HepG2 (cell line): ENCODE measurements around the gene RFTN1. TPM values are rescaled to one million over a fixed set of nuclear protein-coding genes. Genes with fewer than 3 reads are reported as not detected.

Experiments
- ATAC-seq: fragments of 200-7000 bp; cut with Tn5 transposase; 3 replicates; pipeline ENCODE4 v1.9.1; 2020; ENCODE audit warnings: mild to moderate bottlenecking, moderate library complexity
- BruUV-seq: library from RNA; stranded (reverse); fragments of 400-500 nt; replicated peaks from 2 replicates; lab custom pipeline; 2021; lab: Mats Ljungman, UMichigan
- CTCF ChIA-PET: fragments of 300-600 bp; formaldehyde crosslinking; extraction: SDS; loops from one replicate; lab custom pipeline; 2021; ENCODE audit warnings: low total read pairs, inconsistent platforms, low intra/inter-chr PET ratio; lab: Yijun Ruan, JAX
- POLR2A ChIA-PET: fragments of 350-600 bp; sonication (Branson Sonifier 250); formaldehyde crosslinking; loops from one replicate; lab custom pipeline; 2020; ENCODE audit warnings: antibody characterized with exemption, inconsistent platforms; lab: Yijun Ruan, JAX
- DNase-seq: peaks from one replicate; pipeline ENCODE4 v3.0.0-alpha.2; 2015; ENCODE audit warnings: low spot score
- FAIRE-seq: peaks from 3 replicates; lab custom pipeline; 2011; peaks lifted over from hg19 to GRCh38; lab: Jason Lieb, UNC
- H2AFZ ChIP-seq: one replicate; pipeline ENCODE4 v1.6.1; 2011; ENCODE audit warnings: low read length, inconsistent platforms
- H3K27ac ChIP-seq: fragments of 300-600 bp; 3 replicates; pipeline ENCODE4 v1.8.0; 2011; ENCODE audit warnings: mixed run types, mild to moderate bottlenecking, mixed read lengths, low read length, inconsistent platforms; ENCODE audit not compliant: insufficient read depth; ENCODE audit errors: extremely low read length
- H3K27me3 ChIP-seq, 2 experiments: fragments of 200-600 bp in 1 of 2; 2 replicates in 1 of 2; 3 replicates in 1 of 2; pipeline versions ENCODE4 v1.6.0 to v1.8.0; 2011; ENCODE audit warnings: low read length in 2 of 2, mild to moderate bottlenecking in 2 of 2, moderate library complexity in 2 of 2, inconsistent platforms in 1 of 2; ENCODE audit not compliant: insufficient read depth in 2 of 2, control insufficient read depth in 1 of 2
- H3K36me3 ChIP-seq, 2 experiments: fragments of 200-600 bp in 1 of 2; replicated peaks in 1 of 2; 2 replicates in 1 of 2; 3 replicates in 1 of 2; pipeline versions ENCODE4 v1.5.1 to v1.8.0; 2011; ENCODE audit warnings: low read length in 2 of 2, inconsistent platforms in 1 of 2; ENCODE audit not compliant: insufficient read depth in 2 of 2, control insufficient read depth in 1 of 2
- H3K4me1 ChIP-seq: 2 replicates; pipeline ENCODE4 v1.5.1; 2012; ENCODE audit warnings: low read length, inconsistent platforms; ENCODE audit not compliant: insufficient read depth
- H3K4me2 ChIP-seq: 2 replicates; pipeline ENCODE4 v1.6.0; 2011; ENCODE audit warnings: low read depth, low read length, inconsistent platforms
- H3K4me3 ChIP-seq, 3 experiments: fragments of 200-600 bp in 1 of 3; sonication (generic), shearing (Covaris generic) in 1 of 3; replicated peaks in 1 of 3; 2 replicates each; pipeline ENCODE4 v1.5.1; 2011 to 2016; ENCODE audit warnings: low read length in 3 of 3, inconsistent platforms in 2 of 3, low read depth in 2 of 3, mild to moderate bottlenecking in 2 of 3, control low read depth in 1 of 3, mixed read lengths in 1 of 3; ENCODE audit not compliant: insufficient read depth in 1 of 3
- H3K79me2 ChIP-seq: one replicate; pipeline ENCODE4 v1.6.1; 2011; ENCODE audit warnings: low read length, inconsistent platforms; ENCODE audit not compliant: insufficient read depth
- H3K9ac ChIP-seq: 2 replicates; pipeline ENCODE4 v1.6.0; 2011; ENCODE audit warnings: mild to moderate bottlenecking, low read depth, low read length, inconsistent platforms; ENCODE audit not compliant: insufficient read depth
- H3K9me3 ChIP-seq: 2 replicates; pipeline ENCODE4 v1.5.1; 2012; ENCODE audit warnings: mild to moderate bottlenecking, low read length
- H4K20me1 ChIP-seq: 2 replicates; pipeline ENCODE4 v1.6.0; 2011; ENCODE audit warnings: inconsistent platforms, mild to moderate bottlenecking, low read length, moderate library complexity; ENCODE audit not compliant: insufficient read depth
- CENPBD1 ChIP-seq: sonication (generic); formaldehyde crosslinking; IDR thresholded peaks from 2 replicates; pipeline ENCODE4 v1.8.0; 2022; ENCODE audit warnings: missing genetic modification reagents, low read depth, mild to moderate bottlenecking, borderline replicate concordance
- CENPT ChIP-seq: sonication (generic); formaldehyde crosslinking; IDR thresholded peaks from 2 replicates; pipeline ENCODE4 v1.8.0; 2022; ENCODE audit warnings: low read depth, mild to moderate bottlenecking, moderate library complexity, missing genetic modification reagents
- NFKBIZ ChIP-seq: IDR thresholded peaks from 2 replicates; pipeline ENCODE4 v1.6.1; 2018; ENCODE audit warnings: missing genetic modification reagents, missing compliant biosample characterization
- TCF7L2 ChIP-seq: IDR thresholded peaks from 2 replicates; pipeline ENCODE4 v1.6.1; 2011; ENCODE audit warnings: mild to moderate bottlenecking, low read depth, low read length, moderate library complexity
- ZKSCAN5 ChIP-seq: sonication (generic); formaldehyde crosslinking; IDR thresholded peaks from 2 replicates; pipeline ENCODE4 v1.5.1; 2020; ENCODE audit warnings: mild to moderate bottlenecking, missing genetic modification reagents
- ZNF646 ChIP-seq: sonication (generic); formaldehyde crosslinking; IDR thresholded peaks from 2 replicates; pipeline ENCODE4 v1.9.0; 2021; ENCODE audit warnings: mild to moderate bottlenecking, missing genetic modification reagents
- ZNF839 ChIP-seq: sonication (generic); formaldehyde crosslinking; IDR thresholded peaks from 2 replicates; pipeline ENCODE4 v1.4.0; 2020; ENCODE audit warnings: missing genetic modification reagents, mild to moderate bottlenecking, borderline replicate concordance
- WGBS: methylation state at CpG from one replicate; pipeline ENCODE4 v1.1.6; 2017; ENCODE audit warnings: low lambda C conversion rate; 5-methylcytosine and 5-hydroxymethylcytosine counted together
- in situ Hi-C: cut with HindIII; loops from 2 replicates; pipeline ENCODE4 v1.10.0; 2017; ENCODE audit warnings: low pct_unique_long_range_greater_than_20kb; ENCODE audit not compliant: extremely low pct_ligation_motif_present
- intact Hi-C: fragments of 100-400 bp; cut with micrococcal nuclease; formaldehyde crosslinking; loops from one replicate; pipeline ENCODE4 v1.10.0; 2022; ENCODE audit not compliant: unreplicated experiment
- polyA plus RNA-seq, 8 experiments: library from polyadenylated mRNA; depleted of rRNA in 3 of 8; stranded (reverse) in 7 of 8; unstranded in 1 of 8; fragments of >200 nt; fragmentation: Illumina TruSeq in 4 of 8; extraction: Trizol in 4 of 8; gene quantifications; 2 replicates each; pipeline versions ENCODE4 v1.2.1 to v1.2.3, GENCODE V29; 2011 to 2016; ENCODE audit warnings: low read depth in 4 of 8, missing spikeins in 1 of 8, mixed read lengths in 1 of 8; ENCODE audit not compliant: insufficient read depth in 1 of 8
- total RNA-seq, 5 experiments: library from RNA; depleted of rRNA; stranded (reverse); fragments of >200 nt; fragmentation: Illumina TruSeq; extraction: Trizol; gene quantifications; 2 replicates each; pipeline ENCODE4 v1.2.3, GENCODE V29; 2016; ENCODE audit warnings: low read depth in 1 of 5

Gene RFTN1
- total and polyA plus RNA-seq, 2 of the 13 experiments (the other 11 are each of a cell fraction or from before 2014, with no cell fraction given) = not detected

- DNase-seq (no peak), FAIRE-seq (no peak)
- H3K79me2 ChIP-seq = no peaks in the 10 kb centered on the region
- no peak overlapping the region for H3K4me3 ChIP-seq
- CTCF ChIA-PET = no interaction called here
- no peak for TF ChIP-seq ZNF646 (CRISPR knock-in tag)
- TF ChIP-seq, all 625 proteins: peak for 0
- in situ Hi-C loops (no loop called here), intact Hi-C loops (no loop called here)
- POLR2A ChIA-PET = no interaction called here
- no peaks in the 10 kb centered on the region; a peak in 1 of 5 replicates for H3K27me3 ChIP-seq
- H3K4me2 ChIP-seq = no peak overlapping the region
- no peaks in the 10 kb centered on the region for H3K4me1 ChIP-seq
- H3K36me3 ChIP-seq = no peaks in the 10 kb centered on the region
- H3K27ac ChIP-seq = no peak overlapping the region
- H2AFZ ChIP-seq = no peak overlapping the region
- no peak overlapping the region for H3K9ac ChIP-seq
- no peak for ATAC-seq
- 23% methylated on average over 4 of the region's 4 CpGs for WGBS
- H3K9me3 ChIP-seq = no peaks in the 10 kb centered on the region
- H4K20me1 ChIP-seq = no peaks in the 10 kb centered on the region
- no TSS peak for BruUV-seq
Measured at GRCh38 chr3:16396202-16396601, 117.3 kb downstream of the RFTN1 start.

GRCh38 chr3:16395212-16395611 lies 118.3 kb downstream of the RFTN1 start:
- DNase-seq (no peak), FAIRE-seq (no peak), ATAC-seq (no peak)
- 4% methylated on average over 3 of the region's 3 CpGs for WGBS
- in situ Hi-C loops = no loop called here
- ChIA-PET POLR2A (no interaction called here), CTCF (no interaction called here)
- Histone ChIP-seq H3K4me3 (no peak overlapping the region), H3K9me3 (no peaks in the 10 kb centered on the region), H3K36me3 (no peaks in the 10 kb centered on the region), H3K27me3 (no peaks in the 10 kb centered on the region; a peak in 1 of 5 replicates), H3K4me1 (no peaks in the 10 kb centered on the region), H2AFZ (no peak overlapping the region), H3K27ac (no peak overlapping the region), H3K9ac (no peak overlapping the region), H3K4me2 (no peak overlapping the region), H3K79me2 (no peaks in the 10 kb centered on the region), H4K20me1 (no peaks in the 10 kb centered on the region)
- BruUV-seq = no TSS peak
- intact Hi-C loops = no loop called here
- TF ChIP-seq ZNF839 (CRISPR knock-in tag) (no peak), CENPT (no peak), CENPBD1 (no peak), ZKSCAN5 (no peak), TCF7L2 (no peak), NFKBIZ (CRISPR knock-in tag) (no peak)
